IPS-NIHi11 (cell line): ENCODE results near the gene ECEL1.

Source experiments
- DNase-seq: peaks from one replicate; pipeline ENCODE4 v3.0.0; 2012; ENCODE audit warnings: mixed read lengths, low spot score

The ECEL1 gene

GRCh38 chr2:232497348-232497747, 9.7 kb upstream of the ECEL1 start:
- DNase-seq = no peak

- no peak for DNase-seq
Measured at GRCh38 chr2:232496501-232497270, 9.1 kb upstream of the ECEL1 start.

- DNase-seq = no peak
Measured at GRCh38 chr2:232495292-232495691, 7.7 kb upstream of the ECEL1 start.

- no peak for DNase-seq
Measured at GRCh38 chr2:232494542-232494941, 6.9 kb upstream of the ECEL1 start.

- no peak for DNase-seq
Measured at GRCh38 chr2:232493701-232494474, 6.3 kb upstream of the ECEL1 start.

GRCh38 chr2:232492963-232493700, 5.5 kb upstream of the ECEL1 start:
- DNase-seq = no peak

- no peak for DNase-seq
Measured at GRCh38 chr2:232492236-232492848, 4.7 kb upstream of the ECEL1 start.

- no peak for DNase-seq
Measured at GRCh38 chr2:232491139-232491780, 3.6 kb upstream of the ECEL1 start.

- no peak for DNase-seq
Measured at GRCh38 chr2:232490221-232491138, 2.8 kb upstream of the ECEL1 start.

- DNase-seq = no peak
Measured at GRCh38 chr2:232489516-232490220, 2.0 kb upstream of the ECEL1 start.

- no peak for DNase-seq
Measured at GRCh38 chr2:232488721-232489300, 1.2 kb upstream of the ECEL1 start.

GRCh38 chr2:232488097-232488711, 570 bp upstream of the ECEL1 start:
- peak; percentile 77 for DNase-seq

- no peak for DNase-seq
Measured at GRCh38 chr2:232486558-232487384, 863 bp downstream of the ECEL1 start.

- no peak for DNase-seq
Measured at GRCh38 chr2:232485757-232486557, 1.7 kb downstream of the ECEL1 start.

GRCh38 chr2:232485348-232485756, 2.3 kb downstream of the ECEL1 start:
- no peak for DNase-seq

GRCh38 chr2:232484628-232485347, 2.8 kb downstream of the ECEL1 start:
- DNase-seq = no peak
